ENCODE measurements around the gene HOTAIR. TPM values are rescaled to one million over a fixed set of nuclear protein-coding genes. Genes with fewer than 3 reads are reported as not detected.

HOTAIR gene
- not detected for total RNA-seq
- polyA plus RNA-seq = not detected
- long read RNA-seq, donor 1 = 0 reads
- long read RNA-seq, donor 2 = 0 reads
- long read RNA-seq, donor 3 = 0 reads
- long read RNA-seq, donor 4 = 0 reads

DNA sequence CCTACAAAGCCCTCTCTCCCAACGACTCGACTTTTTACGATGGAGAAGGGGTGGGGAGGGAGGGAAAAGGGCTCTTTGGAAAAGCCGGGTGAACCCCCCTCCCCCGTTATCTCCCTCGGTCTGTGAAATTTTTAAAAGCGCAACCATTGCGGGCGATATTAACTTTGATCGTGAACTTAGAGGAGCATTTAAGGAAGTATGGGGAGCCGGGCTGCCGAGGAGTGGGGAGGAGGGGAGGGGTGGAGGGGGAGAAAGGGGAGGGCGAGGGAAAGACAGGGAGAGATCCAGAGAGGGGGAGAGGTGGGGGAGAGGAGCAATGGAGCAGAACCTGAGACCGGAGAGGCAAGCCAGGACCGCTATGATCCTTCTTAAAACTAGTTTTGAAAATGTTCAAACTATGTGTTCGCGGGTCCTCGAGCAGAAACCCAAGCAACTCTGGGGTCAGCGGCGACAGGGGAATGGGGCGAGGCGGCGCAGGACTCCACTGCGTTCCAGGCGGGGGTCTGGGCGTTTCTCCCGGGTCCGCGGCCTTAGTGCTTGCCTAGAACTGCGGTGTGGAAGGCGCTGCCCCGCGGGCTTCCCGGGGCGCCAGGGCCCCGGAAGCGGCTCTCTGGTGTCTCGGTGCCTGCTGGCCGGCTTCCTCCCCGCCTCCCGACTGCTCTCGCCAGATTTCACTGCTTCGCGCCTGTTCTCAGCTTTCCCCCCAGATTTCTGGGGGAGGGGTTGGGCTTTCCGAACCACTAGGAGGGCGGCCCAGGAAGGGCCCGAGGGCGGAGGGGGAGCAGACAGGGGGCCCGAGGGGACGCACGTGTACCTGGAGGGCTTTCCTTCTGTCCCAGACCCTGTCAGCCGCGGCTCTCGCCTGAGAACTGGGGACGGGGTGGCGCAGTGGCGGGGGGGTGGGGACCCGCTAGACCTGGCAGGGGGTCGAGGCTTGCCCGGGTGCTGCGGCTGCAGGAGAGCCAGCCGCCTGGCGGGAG is at the start of gene HOTAIR:
Gene HOTAIR, minus strand, starts transcription at position 871 of the 980 bp plus-strand sequence.
- DNase-seq = peak in 1 of 3 donors; percentile 68
- Histone ChIP-seq H3K27ac (ENCODE audit: low read length) (no peak within 1 kb of the TSS), H3K4me1 (ENCODE audit: control insufficient read depth, insufficient read depth, low read length) (no peaks in the 10 kb centered on the region), H3K4me3 (ENCODE audit: low read length) (peak within 1 kb of the TSS; percentile 31), H3K27me3 (ENCODE audit: control insufficient read depth, insufficient read depth) (no peaks in the 10 kb centered on the region), H3K9me3 (ENCODE audit: control insufficient read depth, low read length) (no peaks in the 10 kb centered on the region)
- ATAC-seq = no peak
- 3% methylated on average over 63 of the region's 63 CpGs for whole genome bisulfite sequencing
- intact Hi-C loops (cut with DNase I) = no loop called here

DNA sequence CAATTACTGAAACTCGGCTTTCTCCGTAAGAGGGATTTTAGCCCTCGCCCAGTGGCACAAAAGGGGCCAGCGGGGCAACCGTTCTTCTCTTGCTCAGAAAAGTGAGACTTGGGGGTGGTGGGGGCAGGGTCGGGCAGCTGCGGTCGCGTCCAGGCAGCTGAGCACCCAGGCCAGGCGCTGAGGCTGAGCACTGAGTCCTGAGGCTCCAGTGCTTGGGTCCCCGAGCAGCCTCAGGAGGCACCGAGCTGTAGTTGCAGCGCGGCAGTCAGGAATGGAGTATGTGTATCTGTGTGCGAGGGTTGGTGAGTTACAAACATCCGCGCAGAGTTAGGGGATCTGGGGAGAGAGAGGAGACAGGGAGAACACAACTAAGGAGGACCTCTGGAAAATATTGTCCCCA is 49.4 kb upstream of the HOTAIR start:
- no peaks in the 10 kb centered on the region for H3K27me3 ChIP-seq (ENCODE audit: control insufficient read depth, insufficient read depth)
- no peaks in the 10 kb centered on the region for H3K9me3 ChIP-seq (ENCODE audit: control insufficient read depth, low read length)
- H3K27ac ChIP-seq (ENCODE audit: low read length) = no peak overlapping the region
- no peak overlapping the region for H3K4me3 ChIP-seq (ENCODE audit: low read length)
- DNase-seq (no peak), ATAC-seq (no peak)
- WGBS = 31% methylated on average over 17 of the region's 17 CpGs
- intact Hi-C loops (cut with DNase I) = no loop called here
- H3K4me1 ChIP-seq (ENCODE audit: control insufficient read depth, insufficient read depth, low read length) = peaks cover 1% of the 10 kb centered on the region

DNA sequence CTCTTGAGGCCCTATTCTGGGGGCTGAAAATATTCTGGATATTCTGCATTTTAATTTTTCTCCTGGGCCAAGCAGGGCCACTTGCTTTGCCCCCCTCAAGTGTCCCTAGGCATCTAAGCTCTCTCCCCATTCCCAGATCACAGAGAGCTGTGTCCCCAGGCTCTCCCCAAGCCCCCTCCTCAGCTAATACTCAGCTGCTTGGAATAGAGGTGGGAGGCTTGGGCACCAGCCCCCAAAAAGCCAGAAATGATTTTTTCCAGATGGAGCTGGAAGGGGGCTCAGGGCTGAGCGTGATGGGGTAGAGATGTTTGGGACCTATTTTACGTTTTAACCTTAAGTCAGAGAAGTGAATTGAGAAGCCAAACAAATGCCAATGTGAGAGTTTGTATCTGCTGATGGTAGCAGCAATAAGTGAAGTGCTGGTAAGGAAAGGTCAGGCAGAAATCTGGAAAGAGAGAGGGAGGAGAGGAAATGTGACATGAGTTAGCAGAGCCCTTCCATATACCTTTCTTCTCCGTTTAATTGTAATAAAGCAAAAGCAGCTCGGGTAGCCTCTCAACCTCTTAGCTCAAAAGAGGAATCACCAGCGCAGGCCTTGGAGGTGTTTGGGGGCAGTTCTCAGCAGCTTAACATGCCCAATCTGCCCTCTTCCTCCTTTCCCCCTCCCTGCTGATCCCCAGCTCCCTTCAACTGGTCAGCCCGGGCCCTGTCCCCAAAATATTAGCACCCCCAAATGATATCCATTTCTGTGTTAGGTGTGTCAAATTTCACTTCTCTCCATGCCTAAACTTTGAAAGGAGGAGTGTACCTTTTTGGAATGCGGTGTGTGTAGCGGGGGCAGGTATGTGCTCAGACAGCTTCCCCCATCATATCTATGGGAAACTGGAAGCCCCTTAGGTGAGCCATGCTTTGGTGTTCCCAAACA is 48.5 kb upstream of the HOTAIR start:
- no peak overlapping the region for H3K27ac ChIP-seq (ENCODE audit: low read length)
- H3K4me3 ChIP-seq (ENCODE audit: low read length) = no peak overlapping the region
- DNase-seq (no peak), ATAC-seq (no peak)
- 44% methylated on average over 8 of the region's 8 CpGs for WGBS
- intact Hi-C loops (cut with DNase I) = no loop called here
- no peaks in the 10 kb centered on the region for H3K9me3 ChIP-seq (ENCODE audit: control insufficient read depth, low read length)
- H3K27me3 ChIP-seq (ENCODE audit: control insufficient read depth, insufficient read depth) = no peaks in the 10 kb centered on the region
- no peaks in the 10 kb centered on the region for H3K4me1 ChIP-seq (ENCODE audit: control insufficient read depth, insufficient read depth, low read length)

DNA sequence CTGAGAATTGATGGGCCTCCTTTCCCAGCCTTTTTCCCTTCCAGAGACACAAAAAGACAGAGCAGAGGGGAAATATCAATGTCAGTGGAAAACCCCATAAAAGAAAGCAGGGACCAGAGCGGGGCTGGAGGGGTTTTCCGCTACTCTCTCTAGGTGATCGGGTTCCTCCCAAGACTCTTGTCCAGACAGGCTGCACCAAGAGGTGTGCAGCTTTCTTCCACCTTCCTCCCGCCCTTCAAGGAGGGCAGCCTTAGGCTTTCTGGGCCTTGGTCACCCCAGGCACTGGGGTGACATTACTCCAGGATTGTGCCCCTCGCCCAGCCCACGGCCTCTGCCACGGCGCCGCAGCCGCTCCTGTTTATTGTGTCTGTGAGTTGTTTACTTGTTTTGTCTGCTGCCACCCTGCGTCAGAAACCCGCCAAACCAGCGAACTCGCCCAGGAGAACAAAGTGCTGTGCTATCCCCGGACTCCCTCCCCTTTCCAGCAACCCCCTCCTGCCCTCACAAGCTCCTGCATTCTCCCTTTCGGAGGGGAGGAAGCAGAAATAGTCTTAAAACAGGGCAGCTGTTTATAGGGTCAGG is 46.8 kb upstream of the HOTAIR start:
- ATAC-seq = no peak
- H3K27me3 ChIP-seq (ENCODE audit: control insufficient read depth, insufficient read depth) = no peaks in the 10 kb centered on the region
- WGBS = 43% methylated on average over 16 of the region's 16 CpGs
- no peak for DNase-seq
- H3K9me3 ChIP-seq (ENCODE audit: control insufficient read depth, low read length) = no peaks in the 10 kb centered on the region
- no peak overlapping the region for H3K4me3 ChIP-seq (ENCODE audit: low read length)
- H3K4me1 ChIP-seq (ENCODE audit: control insufficient read depth, insufficient read depth, low read length) = no peaks in the 10 kb centered on the region
- no peak overlapping the region for H3K27ac ChIP-seq (ENCODE audit: low read length)
- intact Hi-C loops (cut with DNase I) = no loop called here

DNA sequence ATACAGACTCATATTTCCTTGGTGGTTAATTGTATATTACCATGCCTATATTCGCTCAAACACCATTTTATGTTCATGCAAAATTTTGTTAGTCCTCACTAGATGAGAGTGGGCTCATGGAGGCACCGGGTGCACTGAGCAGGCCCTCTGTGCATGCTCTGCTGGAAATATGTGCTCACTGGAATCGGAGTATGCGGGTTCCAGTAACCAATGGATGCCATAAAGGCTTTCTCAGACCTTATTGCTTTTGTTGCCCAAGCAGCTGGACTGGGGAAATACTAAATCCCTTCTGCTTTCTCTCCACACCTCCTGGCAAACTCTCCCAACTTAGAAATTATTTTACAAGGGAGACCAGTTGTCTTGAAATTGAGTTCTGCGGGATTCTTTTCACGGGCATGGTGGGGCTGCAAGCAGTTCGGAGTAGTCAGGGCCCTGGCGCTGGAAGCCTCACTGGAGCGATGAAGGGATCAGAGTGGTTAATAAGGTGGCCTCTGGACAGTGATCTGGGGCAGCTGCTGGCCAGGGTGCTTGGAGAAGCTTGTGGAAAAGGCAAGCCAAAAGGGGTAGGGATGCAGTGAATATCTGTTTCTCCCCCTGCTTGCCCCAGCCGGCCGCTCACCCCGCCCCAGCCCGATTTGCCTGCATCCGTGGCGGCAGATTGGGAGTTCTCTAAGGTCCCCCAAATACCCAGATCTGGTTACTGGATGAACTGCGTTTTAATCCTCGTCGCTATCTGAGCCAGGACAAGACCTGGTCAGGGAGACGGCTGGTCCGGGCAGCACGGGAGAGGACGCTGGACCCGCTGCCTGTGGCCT is 46.0 kb upstream of the HOTAIR start:
- DNase-seq = no peak
- Histone ChIP-seq H3K27me3 (ENCODE audit: control insufficient read depth, insufficient read depth) (no peaks in the 10 kb centered on the region), H3K4me3 (ENCODE audit: low read length) (no peak overlapping the region), H3K9me3 (ENCODE audit: control insufficient read depth, low read length) (no peaks in the 10 kb centered on the region), H3K4me1 (ENCODE audit: control insufficient read depth, insufficient read depth, low read length) (no peaks in the 10 kb centered on the region), H3K27ac (ENCODE audit: low read length) (no peak overlapping the region)
- intact Hi-C loops (cut with DNase I) = no loop called here
- ATAC-seq = no peak
- 58% methylated on average over 23 of the region's 23 CpGs for WGBS

DNA sequence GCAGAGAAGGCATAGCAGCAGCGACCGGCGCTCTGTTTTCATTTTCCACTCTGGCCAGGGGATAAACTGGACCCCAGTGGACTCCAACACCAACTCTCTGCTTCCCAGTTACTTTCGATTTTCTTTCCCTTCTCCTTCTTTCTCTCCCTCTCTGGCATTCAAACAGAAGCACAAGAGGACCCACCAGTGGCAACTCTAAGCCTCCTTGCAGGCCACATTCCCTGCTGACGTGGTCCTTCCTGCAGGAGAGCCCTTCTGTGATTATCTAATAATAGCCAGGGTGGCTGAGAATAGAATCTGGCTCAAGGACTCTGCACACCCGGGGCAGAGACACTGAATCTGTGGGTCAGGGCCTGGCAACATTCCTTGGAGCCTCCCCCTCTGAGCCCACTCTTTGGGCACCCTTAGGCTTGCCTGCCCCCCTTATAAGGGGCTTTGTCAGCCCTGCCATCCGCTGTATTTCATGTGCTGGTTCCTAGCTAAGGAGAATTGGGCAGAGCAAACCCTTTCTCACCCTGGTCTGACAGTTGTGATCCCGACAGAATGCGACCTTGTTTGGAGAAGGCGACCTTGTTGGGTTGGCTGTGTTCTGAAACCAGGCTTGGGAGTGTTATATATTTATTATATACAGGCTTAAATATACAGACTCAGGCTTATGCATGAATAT is 45.3 kb upstream of the HOTAIR start:
- H3K9me3 ChIP-seq (ENCODE audit: control insufficient read depth, low read length) = no peaks in the 10 kb centered on the region
- no peaks in the 10 kb centered on the region for H3K4me1 ChIP-seq (ENCODE audit: control insufficient read depth, insufficient read depth, low read length)
- no peaks in the 10 kb centered on the region for H3K27me3 ChIP-seq (ENCODE audit: control insufficient read depth, insufficient read depth)
- ATAC-seq = peak; percentile 53
- DNase-seq = no peak
- intact Hi-C loops (cut with DNase I) = loop anchor here in 1 of 4 donors (10.0 kb wide), 1 partner anchor 345 kb away; the partner anchor contains the start of gene GPR84
- no peak overlapping the region for H3K4me3 ChIP-seq (ENCODE audit: low read length)
- 33% methylated on average over 10 of the region's 10 CpGs for WGBS
- H3K27ac ChIP-seq (ENCODE audit: low read length) = peak overlapping the region; percentile 38

DNA sequence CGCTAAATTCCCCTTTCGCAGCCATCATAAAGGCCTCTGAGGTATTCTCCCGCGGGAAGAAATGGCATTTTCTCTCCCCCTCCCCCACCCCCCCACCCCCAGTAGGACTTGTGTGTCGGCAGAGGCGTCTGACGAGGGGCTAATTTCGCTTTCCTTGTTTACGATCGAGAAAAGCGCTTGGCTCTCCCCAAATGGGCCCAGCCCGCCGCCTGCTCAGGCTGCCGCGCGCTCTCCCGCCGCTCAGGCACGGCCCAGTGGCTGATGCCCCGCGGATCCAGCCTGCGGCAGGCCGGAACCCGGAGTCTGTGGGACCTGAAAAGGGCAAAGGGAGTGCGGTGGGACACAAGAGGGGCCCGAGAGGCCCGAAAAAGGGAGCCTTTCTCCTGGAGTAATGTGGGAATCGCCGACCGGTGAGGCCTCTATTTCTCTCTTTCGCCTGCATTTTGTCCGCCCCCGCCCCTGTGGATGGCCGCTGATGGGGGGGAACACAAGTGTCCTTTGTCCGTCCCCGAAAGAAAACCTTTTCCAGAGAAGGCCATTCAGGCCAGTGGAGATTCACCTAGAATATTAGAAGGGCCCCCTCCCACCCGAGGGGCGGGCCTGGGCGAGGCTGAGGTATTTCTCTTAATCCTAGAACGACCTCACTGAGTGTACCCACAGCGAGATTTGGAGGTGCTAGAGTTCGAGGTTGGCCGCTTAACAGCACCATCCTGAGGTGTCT is 44.5 kb upstream of the HOTAIR start:
- H3K27me3 ChIP-seq (ENCODE audit: control insufficient read depth, insufficient read depth) = no peaks in the 10 kb centered on the region
- H3K4me3 ChIP-seq (ENCODE audit: low read length) = no peak overlapping the region
- H3K27ac ChIP-seq (ENCODE audit: low read length) = no peak overlapping the region
- WGBS = 41% methylated on average over 43 of the region's 43 CpGs
- intact Hi-C loops (cut with DNase I) = loop anchor here in 1 of 4 donors (10.0 kb wide), 1 partner anchor 346 kb away; the partner anchor contains the start of gene GPR84
- H3K9me3 ChIP-seq (ENCODE audit: control insufficient read depth, low read length) = no peaks in the 10 kb centered on the region
- DNase-seq (no peak), ATAC-seq (no peak)
- H3K4me1 ChIP-seq (ENCODE audit: control insufficient read depth, insufficient read depth, low read length) = no peaks in the 10 kb centered on the region

DNA sequence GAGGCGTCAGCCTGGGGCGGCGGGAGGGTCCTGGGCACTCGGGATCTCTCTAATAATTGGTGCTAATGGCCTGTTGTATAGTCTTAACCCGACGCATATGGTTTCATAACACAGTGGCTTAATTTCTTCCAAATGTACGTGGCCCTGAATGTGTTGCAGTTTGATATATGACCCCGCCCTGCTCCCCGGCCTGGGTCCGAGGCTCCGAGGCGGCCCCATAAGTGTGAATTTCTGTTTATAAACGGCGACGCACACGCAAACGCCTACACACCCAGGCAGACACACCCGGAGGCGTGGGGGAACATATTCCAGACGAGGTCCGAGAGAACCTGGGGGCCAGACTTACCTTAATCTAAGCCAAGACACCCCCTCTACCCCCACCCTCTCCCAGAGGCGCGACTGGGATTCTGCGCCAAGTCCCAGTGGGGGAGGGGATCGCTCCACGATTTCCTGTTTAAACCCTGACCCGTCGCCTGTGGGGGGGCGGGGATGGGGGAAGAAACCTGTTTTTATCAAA is 43.8 kb upstream of the HOTAIR start:
- ATAC-seq (no peak), DNase-seq (peak in 2 of 3 donors; percentile 68 to 69)
- peak overlapping the region; percentile 53 for H3K4me3 ChIP-seq (ENCODE audit: low read length)
- no peaks in the 10 kb centered on the region for H3K27me3 ChIP-seq (ENCODE audit: control insufficient read depth, insufficient read depth)
- 41% methylated on average over 29 of the region's 29 CpGs for WGBS
- H3K27ac ChIP-seq (ENCODE audit: low read length) = no peak overlapping the region
- H3K9me3 ChIP-seq (ENCODE audit: control insufficient read depth, low read length) = no peaks in the 10 kb centered on the region
- H3K4me1 ChIP-seq (ENCODE audit: control insufficient read depth, insufficient read depth, low read length) = no peaks in the 10 kb centered on the region
- intact Hi-C loops (cut with DNase I) = loop anchor here in 1 of 4 donors (10.0 kb wide), 1 partner anchor 346 kb away; the partner anchor contains the start of gene GPR84

DNA sequence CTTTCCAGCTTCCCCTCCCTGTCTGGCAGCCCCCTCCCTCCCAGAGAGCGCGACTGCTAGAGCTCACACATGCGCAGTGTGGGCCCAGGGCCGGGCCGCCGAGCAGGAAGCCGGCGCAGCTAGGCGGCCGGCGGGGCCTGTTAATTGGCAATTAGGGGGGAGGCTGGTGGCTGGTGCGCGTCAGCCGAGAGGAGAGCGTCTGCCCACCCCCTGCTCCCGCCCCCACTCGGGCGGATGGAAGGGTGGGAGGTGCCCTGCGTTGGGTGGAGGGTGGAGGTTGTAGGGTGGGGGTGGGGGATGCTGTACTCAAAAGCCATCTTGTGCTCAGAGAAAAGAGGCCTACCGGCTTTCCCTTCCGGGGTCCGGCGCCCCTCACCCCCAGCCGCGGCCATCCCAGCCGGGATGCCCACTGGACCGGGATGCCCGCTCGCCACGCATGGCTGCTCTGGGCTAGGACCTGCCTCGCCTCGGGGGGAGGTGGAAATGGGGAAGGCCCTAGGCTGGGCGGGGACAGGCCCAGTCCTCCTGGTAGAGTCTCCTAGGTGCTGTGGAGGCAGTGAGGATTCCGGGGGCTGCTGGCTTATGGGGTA is 43.2 kb upstream of the HOTAIR start:
- H3K27me3 ChIP-seq (ENCODE audit: control insufficient read depth, insufficient read depth) = no peaks in the 10 kb centered on the region
- peak overlapping the region; percentile 20 for H3K27ac ChIP-seq (ENCODE audit: low read length)
- peak overlapping the region; percentile 53 for H3K4me3 ChIP-seq (ENCODE audit: low read length)
- 7% methylated on average over 34 of the region's 34 CpGs for WGBS
- ATAC-seq (peak; percentile 83 to 88), DNase-seq (peak; percentile 66 to 90 (median 86))
- no peaks in the 10 kb centered on the region for H3K4me1 ChIP-seq (ENCODE audit: control insufficient read depth, insufficient read depth, low read length)
- intact Hi-C loops (cut with DNase I) = loop anchor here in 1 of 4 donors (10.0 kb wide), 1 partner anchor 347 kb away; the partner anchor contains the start of gene GPR84
- no peaks in the 10 kb centered on the region for H3K9me3 ChIP-seq (ENCODE audit: control insufficient read depth, low read length)
